ENCODE measurements around the gene LFNG.

DNA sequence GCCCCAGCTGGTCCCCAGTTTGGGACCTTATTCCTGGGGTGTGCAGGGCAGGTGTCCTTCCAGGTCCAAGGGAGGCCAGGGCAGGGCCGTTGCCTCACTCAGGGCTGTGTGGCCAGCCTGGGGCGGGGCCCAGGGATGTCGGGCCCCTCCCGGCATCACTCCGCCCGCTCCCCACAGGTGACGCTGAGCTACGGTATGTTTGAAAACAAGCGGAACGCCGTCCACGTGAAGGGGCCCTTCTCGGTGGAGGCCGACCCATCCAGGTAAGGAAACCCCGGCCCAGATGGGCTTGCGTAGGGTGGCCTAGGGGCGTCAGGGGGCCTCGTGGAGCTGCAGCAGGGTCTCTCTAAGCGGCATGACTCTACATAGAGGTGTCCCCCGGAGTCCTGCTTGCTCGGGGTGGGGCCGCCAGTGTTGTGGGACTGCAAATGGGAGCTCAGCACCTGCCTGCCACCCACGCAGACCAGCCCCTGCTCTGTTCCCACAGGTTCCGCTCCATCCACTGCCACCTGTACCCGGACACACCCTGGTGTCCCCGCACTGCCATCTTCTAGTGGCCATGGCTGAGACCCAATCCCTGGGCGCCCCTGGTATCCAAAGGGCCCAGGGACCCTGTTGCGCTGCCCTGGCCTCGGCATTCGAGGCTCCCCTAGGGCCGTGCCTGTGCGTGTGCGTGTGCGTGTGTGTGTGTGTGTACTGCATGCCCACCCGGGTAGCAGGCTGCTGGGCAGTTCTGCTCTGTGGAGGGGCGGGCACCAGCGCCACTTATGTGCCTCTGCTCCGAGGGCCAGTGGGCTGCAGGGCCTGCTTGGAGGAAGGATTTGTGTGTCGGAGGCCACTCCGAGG, 7.3 kb downstream of the LFNG start:
- TF ChIP-seq, protein P1, sequence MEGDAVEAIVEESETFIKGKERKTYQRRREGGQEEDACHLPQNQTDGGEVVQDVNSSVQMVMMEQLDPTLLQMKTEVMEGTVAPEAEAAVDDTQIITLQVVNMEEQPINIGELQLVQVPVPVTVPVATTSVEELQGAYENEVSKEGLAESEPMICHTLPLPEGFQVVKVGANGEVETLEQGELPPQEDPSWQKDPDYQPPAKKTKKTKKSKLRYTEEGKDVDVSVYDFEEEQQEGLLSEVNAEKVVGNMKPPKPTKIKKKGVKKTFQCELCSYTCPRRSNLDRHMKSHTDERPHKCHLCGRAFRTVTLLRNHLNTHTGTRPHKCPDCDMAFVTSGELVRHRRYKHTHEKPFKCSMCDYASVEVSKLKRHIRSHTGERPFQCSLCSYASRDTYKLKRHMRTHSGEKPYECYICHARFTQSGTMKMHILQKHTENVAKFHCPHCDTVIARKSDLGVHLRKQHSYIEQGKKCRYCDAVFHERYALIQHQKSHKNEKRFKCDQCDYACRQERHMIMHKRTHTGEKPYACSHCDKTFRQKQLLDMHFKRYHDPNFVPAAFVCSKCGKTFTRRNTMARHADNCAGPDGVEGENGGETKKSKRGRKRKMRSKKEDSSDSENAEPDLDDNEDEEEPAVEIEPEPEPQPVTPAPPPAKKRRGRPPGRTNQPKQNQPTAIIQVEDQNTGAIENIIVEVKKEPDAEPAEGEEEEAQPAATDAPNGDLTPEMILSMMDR (IDR thresholded peaks at IDR 0.05; ENCODE audit: low read depth, low read length, poor library complexity, severe bottlenecking), result no peak
- no peak for TF ChIP-seq EZH2phosphoT487 (IDR thresholded peaks at IDR 0.05; ENCODE audit: borderline replicate concordance, low read length)
